ENCODE measurements around the gene GPSM3.
"Not testable (repeated sequence)": the region's sequence is repeated elsewhere in the genome, so short reads cannot be mapped to it uniquely, and the experiment has no call there.

GPSM3 gene

GRCh38 chr6:32200711-32201475, 8.4 kb upstream of the GPSM3 start:
- DNase-seq, result no peak

GRCh38 chr6:32198866-32199265, 6.4 kb upstream of the GPSM3 start:
- no peak for DNase-seq

GRCh38 chr6:32198345-32198696, 5.9 kb upstream of the GPSM3 start:
- DNase-seq, result no peak

GRCh38 chr6:32196682-32197616, 4.5 kb upstream of the GPSM3 start:
- no peak for DNase-seq

- DNase-seq, result peak; percentile 63
Measured at GRCh38 chr6:32195902-32196681, 3.6 kb upstream of the GPSM3 start.

GRCh38 chr6:32195652-32195901, 3.1 kb upstream of the GPSM3 start:
- peak; percentile 100 for DNase-seq

- peak; percentile 35 for DNase-seq
Measured at GRCh38 chr6:32194825-32195651, 2.6 kb upstream of the GPSM3 start.

GRCh38 chr6:32194388-32194787, 1.9 kb upstream of the GPSM3 start:
- DNase-seq, result no peak

GRCh38 chr6:32193096-32193495, 653 bp upstream of the GPSM3 start:
- DNase-seq, result not testable (repeated sequence)

- no peak for DNase-seq
Measured at GRCh38 chr6:32191696-32192607, 491 bp downstream of the GPSM3 start.

GRCh38 chr6:32190911-32191677, 1.3 kb downstream of the GPSM3 start:
- no peak for DNase-seq

GRCh38 chr6:32190054-32190851, 2.2 kb downstream of the GPSM3 start, which contains the start of gene PBX2:
TSS of gene PBX2 (minus strand) at chr6:32190202. CDS start at chr6:32189915, 287 bp downstream.
- peak; percentile 96 for DNase-seq

GRCh38 chr6:32189742-32190053, 2.7 kb downstream of the GPSM3 start:
- DNase-seq, result peak; percentile 38

- DNase-seq, result no peak
Measured at GRCh38 chr6:32189069-32189741, 3.2 kb downstream of the GPSM3 start.

GRCh38 chr6:32188381-32189068, 3.9 kb downstream of the GPSM3 start:
- no peak for DNase-seq

- DNase-seq, result not testable (repeated sequence)
Measured at GRCh38 chr6:32187725-32188380, 4.6 kb downstream of the GPSM3 start.

GRCh38 chr6:32187009-32187709, 5.3 kb downstream of the GPSM3 start:
- DNase-seq, result no peak
